Hepatocyte (in vitro differentiated cells): ENCODE measurements around the gene SYS1.

Experiments used
- CTCF ChIP-seq: fragments of 200-600 bp; sonication (generic); IDR thresholded peaks from 2 replicates; pipeline ENCODE4 v1.5.1; 2016; ENCODE audit warnings: antibody characterized with exemption, mild to moderate bottlenecking; ENCODE audit not compliant: poor library complexity
- EZH2 ChIP-seq: fragments of 200-600 bp; sonication (generic); IDR thresholded peaks from 2 replicates; pipeline ENCODE4 v1.6.1; 2016; ENCODE audit warnings: antibody characterized with exemption, mild to moderate bottlenecking, borderline replicate concordance

DNA sequence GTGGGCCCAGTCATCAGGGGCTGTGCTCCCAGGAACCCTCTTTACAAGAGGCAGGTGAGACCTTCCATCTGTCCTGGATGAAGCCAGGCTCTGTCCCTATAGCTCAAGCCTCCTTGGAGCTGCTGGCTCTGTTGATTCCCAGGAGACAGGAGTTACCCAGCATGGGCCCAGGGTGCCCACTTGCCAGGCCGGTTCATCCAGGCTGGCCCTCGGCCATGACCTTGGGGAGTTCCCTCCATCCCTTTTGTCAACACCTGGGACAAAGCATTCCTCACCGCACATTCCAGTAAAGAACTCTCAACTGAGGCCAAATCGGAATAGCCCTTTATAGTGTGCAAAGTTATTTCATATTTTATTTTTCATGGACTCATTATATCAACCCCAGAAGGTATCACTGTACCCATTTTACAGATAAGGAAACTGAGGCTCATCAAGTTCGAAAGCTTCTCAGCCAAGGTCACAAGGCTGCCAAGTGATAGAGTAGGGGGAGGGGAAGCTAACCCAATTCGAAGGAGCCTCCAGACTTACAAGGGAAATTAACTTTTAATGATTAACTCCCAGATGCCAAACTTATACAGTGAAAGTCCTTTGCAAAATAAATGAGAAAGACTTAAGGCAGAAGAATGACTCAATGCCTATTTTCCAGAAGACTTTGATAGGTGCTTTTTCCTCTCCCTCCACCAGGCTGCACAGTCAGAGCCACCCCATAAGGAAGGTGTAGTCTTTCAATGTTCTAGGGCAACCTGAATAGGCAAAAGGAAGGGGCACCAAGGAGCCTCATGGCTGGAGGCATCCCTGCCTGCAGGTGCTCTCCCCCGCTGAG lies 33.2 kb upstream of the SYS1 start:
- TF ChIP-seq CTCF = no peak
- TF ChIP-seq EZH2 = no peak
